Left ventricle myocardium inferior (tissue), 1 donor: ENCODE data around the gene UGP2. TPM values are rescaled to one million over a fixed set of nuclear protein-coding genes. Genes with fewer than 3 reads are reported as not detected.

Experiments
- DNase-seq: peaks from one replicate; pipeline ENCODE4 v3.0.0-alpha.2; 2020
- H3K27ac ChIP-seq: fragments of 200-600 bp; replicated peaks from 2 replicates; pipeline ENCODE4 v1.8.0; 2021
- H3K27me3 ChIP-seq: fragments of 200-600 bp; 2 replicates; pipeline ENCODE4 v1.8.0; 2021; ENCODE audit warnings: low read depth
- H3K36me3 ChIP-seq: fragments of 200-600 bp; 2 replicates; pipeline ENCODE4 v1.8.0; 2021
- H3K4me1 ChIP-seq: fragments of 200-600 bp; 2 replicates; pipeline ENCODE4 v1.8.0; 2021
- H3K4me3 ChIP-seq: fragments of 200-600 bp; 2 replicates; pipeline ENCODE4 v1.8.0; 2021; ENCODE audit warnings: mild to moderate bottlenecking, moderate library complexity
- H3K9me3 ChIP-seq: fragments of 200-600 bp; replicated peaks from 2 replicates; pipeline ENCODE4 v1.8.0; 2021
- intact Hi-C: fragments of 100-400 bp; cut with micrococcal nuclease; formaldehyde crosslinking; loops from one replicate; pipeline ENCODE4 v1.11.0; 2022
- total RNA-seq: library from RNA; stranded (reverse); fragmentation: NEBNext Ultra II Directional; extraction: Animal tissue kit (Norgen Biotek cat#: 25700); gene quantifications from one replicate; pipeline ENCODE4 v1.2.1, GENCODE V29; 2021
- TF ChIP-seq, protein P1 (sequence below): fragments of 200-600 bp; IDR thresholded peaks from 2 replicates; pipeline ENCODE4 v1.8.0; 2021; ENCODE audit warnings: antibody characterized with exemption, mild to moderate bottlenecking, borderline replicate concordance
- donor health status: DM: no; HTN: yes; CAD: no; lungs with severe emphysema.

Gene UGP2
- total RNA-seq, 1 donor from 2014 or later = 394 TPM

DNA sequence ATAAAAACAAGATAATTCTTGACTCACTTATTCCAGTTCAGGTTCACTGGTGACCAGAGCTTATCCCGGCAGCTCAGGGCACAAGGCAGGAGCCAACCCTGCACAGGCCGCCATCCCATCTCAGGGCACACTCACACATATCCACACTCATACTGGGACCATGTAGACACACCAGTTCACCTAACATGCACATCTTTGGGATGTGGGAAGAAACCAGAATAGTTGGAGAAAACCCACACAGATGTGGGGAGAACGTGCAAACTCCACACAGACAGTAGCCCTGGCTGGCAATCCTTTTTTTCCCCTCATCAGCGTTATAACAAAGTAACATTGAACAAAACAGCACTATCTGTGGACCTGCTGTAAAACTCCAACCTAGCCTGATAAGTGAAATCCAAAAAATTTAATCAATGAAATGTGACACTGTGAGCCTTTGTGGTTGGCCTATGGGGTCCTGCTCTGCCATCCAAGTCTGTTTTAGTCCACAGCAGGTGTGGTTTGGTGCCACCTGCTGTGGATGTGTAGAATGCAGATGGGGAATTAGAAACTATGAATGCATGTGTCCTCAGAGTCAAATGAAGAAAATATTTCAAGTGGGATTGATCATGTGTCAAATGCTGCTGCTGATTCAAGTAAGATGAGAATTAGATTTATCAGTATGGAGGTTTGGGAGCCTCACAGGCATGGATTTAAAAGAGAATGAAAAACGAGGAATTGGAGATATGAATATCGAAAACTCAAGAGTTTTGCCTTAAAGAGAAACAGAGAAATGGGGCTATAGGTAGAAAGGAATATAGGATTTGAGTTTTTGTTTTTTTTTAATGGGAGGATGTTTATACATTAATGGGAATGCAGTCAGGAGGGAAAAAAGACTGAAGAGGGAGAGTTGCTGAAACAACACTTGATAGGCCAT, 47.0 kb downstream of the UGP2 start:
- H3K36me3 ChIP-seq = peaks cover 93% of the 10 kb centered on the region

DNA sequence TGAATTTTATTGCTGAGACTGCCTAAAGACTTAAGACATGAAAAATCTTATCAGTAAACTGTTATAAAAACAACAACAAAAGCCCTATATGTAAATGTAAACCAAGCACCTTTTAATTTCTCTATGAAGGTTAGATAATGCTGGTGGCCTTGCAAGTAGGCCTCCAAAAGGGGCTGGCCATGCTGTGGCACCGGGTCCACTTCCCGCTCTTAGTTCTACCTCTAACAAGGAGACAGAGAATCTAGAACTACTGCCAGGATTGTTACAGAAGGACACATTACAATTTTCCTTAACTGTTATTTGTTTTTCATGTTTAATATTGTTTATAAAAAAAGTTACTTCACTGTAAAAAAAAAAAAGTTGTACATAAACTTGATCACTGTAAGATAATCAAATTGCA, 49.0 kb downstream of the UGP2 start:
- peaks cover 93% of the 10 kb centered on the region for H3K36me3 ChIP-seq

More for the DNA sequence above, 47.0 kb downstream of the UGP2 start:
- no peaks in the 10 kb centered on the region for H3K9me3 ChIP-seq
- no peaks in the 10 kb centered on the region for H3K27me3 ChIP-seq
- H3K4me3 ChIP-seq = no peak overlapping the region
- no peak for DNase-seq
- intact Hi-C loops = loop anchor here (10.0 kb wide), 1 partner anchor 194 kb away; no protein-coding TSS in a partner anchor
- TF ChIP-seq, protein P1, sequence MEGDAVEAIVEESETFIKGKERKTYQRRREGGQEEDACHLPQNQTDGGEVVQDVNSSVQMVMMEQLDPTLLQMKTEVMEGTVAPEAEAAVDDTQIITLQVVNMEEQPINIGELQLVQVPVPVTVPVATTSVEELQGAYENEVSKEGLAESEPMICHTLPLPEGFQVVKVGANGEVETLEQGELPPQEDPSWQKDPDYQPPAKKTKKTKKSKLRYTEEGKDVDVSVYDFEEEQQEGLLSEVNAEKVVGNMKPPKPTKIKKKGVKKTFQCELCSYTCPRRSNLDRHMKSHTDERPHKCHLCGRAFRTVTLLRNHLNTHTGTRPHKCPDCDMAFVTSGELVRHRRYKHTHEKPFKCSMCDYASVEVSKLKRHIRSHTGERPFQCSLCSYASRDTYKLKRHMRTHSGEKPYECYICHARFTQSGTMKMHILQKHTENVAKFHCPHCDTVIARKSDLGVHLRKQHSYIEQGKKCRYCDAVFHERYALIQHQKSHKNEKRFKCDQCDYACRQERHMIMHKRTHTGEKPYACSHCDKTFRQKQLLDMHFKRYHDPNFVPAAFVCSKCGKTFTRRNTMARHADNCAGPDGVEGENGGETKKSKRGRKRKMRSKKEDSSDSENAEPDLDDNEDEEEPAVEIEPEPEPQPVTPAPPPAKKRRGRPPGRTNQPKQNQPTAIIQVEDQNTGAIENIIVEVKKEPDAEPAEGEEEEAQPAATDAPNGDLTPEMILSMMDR = peak; percentile 79
- peaks cover 35% of the 10 kb centered on the region for H3K4me1 ChIP-seq
- H3K27ac ChIP-seq = peak overlapping the region; percentile 21

DNA sequence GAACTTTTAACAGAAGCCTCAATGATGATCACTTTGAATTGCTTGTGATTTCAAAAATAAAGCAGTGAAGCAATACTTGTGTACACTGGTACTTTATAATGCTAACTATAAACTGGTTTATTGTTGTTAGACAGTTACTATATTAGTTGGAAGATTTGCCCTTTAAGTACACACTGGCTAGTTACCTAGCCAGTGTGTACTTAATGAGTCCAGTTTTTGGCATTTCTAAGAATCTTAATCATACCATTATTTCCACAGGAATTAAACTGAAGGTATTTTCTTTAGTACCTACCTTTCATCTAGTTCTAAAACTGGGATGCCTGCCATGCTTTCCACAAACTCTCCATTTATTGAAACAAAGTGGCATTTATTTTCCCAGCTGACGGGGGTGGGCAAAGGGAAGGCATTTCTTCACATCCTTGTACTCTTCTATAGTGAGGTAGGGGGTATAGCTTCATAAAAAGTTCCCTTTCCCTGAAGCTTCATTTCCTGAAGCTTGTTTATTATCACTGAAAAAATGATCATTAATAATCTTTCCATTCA, 49.9 kb downstream of the UGP2 start:
- Histone ChIP-seq H3K27me3 (no peaks in the 10 kb centered on the region), H3K36me3 (peaks cover 93% of the 10 kb centered on the region), H3K4me3 (no peak overlapping the region), H3K4me1 (peaks cover 28% of the 10 kb centered on the region), H3K27ac (no peak overlapping the region), H3K9me3 (no peaks in the 10 kb centered on the region)
- intact Hi-C loops = no loop called here
- TF ChIP-seq, protein P1 = no peak
- DNase-seq = no peak

More for the DNA sequence above, 49.0 kb downstream of the UGP2 start:
- no peaks in the 10 kb centered on the region for H3K9me3 ChIP-seq
- intact Hi-C loops = no loop called here
- no peaks in the 10 kb centered on the region for H3K27me3 ChIP-seq
- peaks cover 35% of the 10 kb centered on the region for H3K4me1 ChIP-seq
- TF ChIP-seq, protein P1 = no peak
- H3K4me3 ChIP-seq = no peak overlapping the region
- H3K27ac ChIP-seq = no peak overlapping the region
- no peak for DNase-seq

- Histone ChIP-seq H3K27me3 (no peaks in the 10 kb centered on the region), H3K4me3 (no peak overlapping the region), H3K9me3 (no peaks in the 10 kb centered on the region), H3K4me1 (peaks cover 12% of the 10 kb centered on the region), H3K27ac (no peak overlapping the region), H3K36me3 (peaks cover 88% of the 10 kb centered on the region)
- intact Hi-C loops = no loop called here
- TF ChIP-seq, protein P1 = no peak
- no peak for DNase-seq
Measured at GRCh38 chr2:63893163-63893562, 51.5 kb downstream of the UGP2 start.

GRCh38 chr2:63894167-63894566, 52.5 kb downstream of the UGP2 start:
- H3K9me3 ChIP-seq = no peaks in the 10 kb centered on the region
- no peaks in the 10 kb centered on the region for H3K27me3 ChIP-seq
- no peak for DNase-seq
- peaks cover 89% of the 10 kb centered on the region for H3K36me3 ChIP-seq
- no peak overlapping the region for H3K4me3 ChIP-seq
- peaks cover 5% of the 10 kb centered on the region for H3K4me1 ChIP-seq
- H3K27ac ChIP-seq = no peak overlapping the region
- TF ChIP-seq, protein P1 = no peak
- intact Hi-C loops = no loop called here
